ENCODE measurements around the gene UBE2B. TPM values are rescaled to one million over a fixed set of nuclear protein-coding genes. Genes with fewer than 3 reads are reported as not detected.

UBE2B gene
- total RNA-seq, 2 experiments from 2014 or later, result 7.6 to 70.3 TPM

- Histone ChIP-seq H3K4me1 (ENCODE audit: insufficient read depth, low read length, poor library complexity, severe bottlenecking) (peaks cover 19% of the 10 kb centered on the region), H4K20me1 (ENCODE audit: insufficient read depth, low read length) (no peaks in the 10 kb centered on the region), H3K79me2 (ENCODE audit: insufficient read depth, low read depth, low read length) (peaks cover 11% of the 10 kb centered on the region), H3K27ac (ENCODE audit: low read depth, low read length, poor library complexity, severe bottlenecking) (no peak overlapping the region), H3K36me3 (ENCODE audit: insufficient read depth, low read length) (no peaks in the 10 kb centered on the region), H3K4me2 (ENCODE audit: low read length) (peak overlapping the region; percentile 72; the same call in 1 of the 2 replicates), H3K9me2 (ENCODE audit: insufficient read depth, low read length) (no peaks in the 10 kb centered on the region), H3K9me3 (ENCODE audit: low read length) (no peaks in the 10 kb centered on the region), H3K4me3 (ENCODE audit: low read depth, low read length, poor library complexity, severe bottlenecking) (no peak overlapping the region), H2AFZ (ENCODE audit: low read length) (no peak overlapping the region)
- POLR2A ChIA-PET, result interaction anchor here (0.5 kb wide), 1 partner anchor 34 kb away, joined by 3 read pairs; no protein-coding TSS in a partner anchor
- intact Hi-C loops (cut with micrococcal nuclease; ENCODE audit: unreplicated experiment), result no loop called here
- CTCF ChIA-PET (ENCODE audit: unreplicated experiment), result no interaction called here
- TF ChIP-seq CTCF (conservative IDR thresholded peaks at IDR 0.05; ENCODE audit: low read length), result no peak
- BruUV-seq (replicated peaks), result no TSS peak
- no peak for DNase-seq (ENCODE audit: low spot score)
Observed at GRCh38 chr5:134365604-134366003, 5.8 kb upstream of the UBE2B start.

GRCh38 chr5:134370311-134370870 is 978 bp upstream of the UBE2B start:
- H2AFZ ChIP-seq (ENCODE audit: low read length), result peak overlapping the region; percentile 90
- ChIA-PET POLR2A (interaction anchor here (0.6 to 1.3 kb wide), 6 partner anchors 41 to 311 kb away, joined by 3 to 4 read pairs (median 3); no protein-coding TSS in a partner anchor), CTCF (ENCODE audit: unreplicated experiment) (interaction anchor here (0.6 kb wide), 1 partner anchor 11 kb away, joined by 3 read pairs; no protein-coding TSS in a partner anchor)
- BruUV-seq (replicated peaks), result TSS peak; percentile 89
- peaks cover 12% of the 10 kb centered on the region; the same call in 1 of the 2 replicates for H3K36me3 ChIP-seq (ENCODE audit: insufficient read depth, low read length)
- intact Hi-C loops (cut with micrococcal nuclease; ENCODE audit: unreplicated experiment), result loop anchor here (2.0 to 5.0 kb wide), 5 partner anchors 143 to 367 kb away; partner anchors contain the start of genes CAMLG, PPP2CA and SKP1
- no peaks in the 10 kb centered on the region for H3K9me2 ChIP-seq (ENCODE audit: insufficient read depth, low read length)
- H3K9me3 ChIP-seq (ENCODE audit: low read length), result no peaks in the 10 kb centered on the region
- no peak for DNase-seq (ENCODE audit: low spot score)
- H3K27ac ChIP-seq (ENCODE audit: low read depth, low read length, poor library complexity, severe bottlenecking), result peak overlapping the region; percentile 62
- H3K4me3 ChIP-seq (ENCODE audit: low read depth, low read length, poor library complexity, severe bottlenecking), result peak overlapping the region; percentile 80
- TF ChIP-seq CTCF (conservative IDR thresholded peaks at IDR 0.05; ENCODE audit: low read length) (no peak), EZH2phosphoT487 (IDR thresholded peaks at IDR 0.05; ENCODE audit: borderline replicate concordance, low read depth, low read length) (no peak)
- peak overlapping the region; percentile 97 for H3K4me2 ChIP-seq (ENCODE audit: low read length)
- H4K20me1 ChIP-seq (ENCODE audit: insufficient read depth, low read length), result peaks cover 7% of the 10 kb centered on the region; the same call in 1 of the 2 replicates
- H3K79me2 ChIP-seq (ENCODE audit: insufficient read depth, low read depth, low read length), result peaks cover 48% of the 10 kb centered on the region
- peaks cover 27% of the 10 kb centered on the region for H3K4me1 ChIP-seq (ENCODE audit: insufficient read depth, low read length, poor library complexity, severe bottlenecking)
